ENCODE data around the gene IL5RA. TPM values are rescaled to one million over a fixed set of nuclear protein-coding genes. Genes with fewer than 3 reads are reported as not detected.

Gene IL5RA
- total RNA-seq, 2 donors from 2014 or later, result 1.8 TPM; not detected in 1

DNA sequence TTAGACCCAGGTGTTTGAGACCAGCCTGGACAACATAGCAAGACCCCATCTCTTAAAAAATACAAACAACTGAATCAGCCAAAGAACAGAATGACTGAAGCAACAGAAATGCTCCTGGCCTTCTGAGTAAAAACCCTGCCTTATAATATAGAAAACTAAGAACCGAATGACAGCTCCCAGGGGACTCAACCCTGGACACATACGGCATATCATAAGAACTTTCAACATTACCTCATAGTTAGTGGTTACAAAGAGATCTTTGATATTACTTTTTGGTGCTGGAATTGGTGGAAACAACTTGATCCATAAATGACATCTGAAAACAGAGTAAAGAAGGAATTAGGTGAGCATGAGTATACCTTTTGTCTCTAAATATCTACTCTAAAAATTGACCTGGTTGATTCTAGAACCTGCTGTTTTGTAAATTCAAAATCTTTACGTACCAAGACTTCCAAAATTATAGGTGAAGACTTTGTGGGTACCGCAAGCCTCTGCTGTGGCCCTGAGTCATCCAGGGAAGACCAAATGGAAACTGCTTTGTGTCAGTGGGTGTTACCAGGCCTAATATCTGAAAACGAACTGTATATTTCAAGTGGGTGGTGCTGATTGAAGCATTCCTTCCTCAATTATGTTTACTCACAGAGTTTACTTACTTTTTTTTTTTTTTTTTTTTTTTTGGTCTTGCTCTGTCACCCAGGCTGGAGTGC is 35.5 kb downstream of the IL5RA start:
- H3K27me3 ChIP-seq (replicated peaks; ENCODE audit: insufficient read depth), result no peaks in the 10 kb centered on the region
- H3K4me3 ChIP-seq, result no peak overlapping the region
- TF ChIP-seq, protein P1, sequence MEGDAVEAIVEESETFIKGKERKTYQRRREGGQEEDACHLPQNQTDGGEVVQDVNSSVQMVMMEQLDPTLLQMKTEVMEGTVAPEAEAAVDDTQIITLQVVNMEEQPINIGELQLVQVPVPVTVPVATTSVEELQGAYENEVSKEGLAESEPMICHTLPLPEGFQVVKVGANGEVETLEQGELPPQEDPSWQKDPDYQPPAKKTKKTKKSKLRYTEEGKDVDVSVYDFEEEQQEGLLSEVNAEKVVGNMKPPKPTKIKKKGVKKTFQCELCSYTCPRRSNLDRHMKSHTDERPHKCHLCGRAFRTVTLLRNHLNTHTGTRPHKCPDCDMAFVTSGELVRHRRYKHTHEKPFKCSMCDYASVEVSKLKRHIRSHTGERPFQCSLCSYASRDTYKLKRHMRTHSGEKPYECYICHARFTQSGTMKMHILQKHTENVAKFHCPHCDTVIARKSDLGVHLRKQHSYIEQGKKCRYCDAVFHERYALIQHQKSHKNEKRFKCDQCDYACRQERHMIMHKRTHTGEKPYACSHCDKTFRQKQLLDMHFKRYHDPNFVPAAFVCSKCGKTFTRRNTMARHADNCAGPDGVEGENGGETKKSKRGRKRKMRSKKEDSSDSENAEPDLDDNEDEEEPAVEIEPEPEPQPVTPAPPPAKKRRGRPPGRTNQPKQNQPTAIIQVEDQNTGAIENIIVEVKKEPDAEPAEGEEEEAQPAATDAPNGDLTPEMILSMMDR (IDR thresholded peaks at IDR 0.05), result no peak
- no peaks in the 10 kb centered on the region for H3K4me1 ChIP-seq (ENCODE audit: control insufficient read depth in 1 of 2, low read depth in 2 of 2)
- H3K36me3 ChIP-seq, result no peaks in the 10 kb centered on the region
- DNase-seq (ENCODE audit: low spot score) (no peak), ATAC-seq (ENCODE audit: insufficient number of reproducible peaks, low FRiP score, low read depth) (no peak)
- no peak overlapping the region for H3K27ac ChIP-seq
- no peaks in the 10 kb centered on the region for H3K9me3 ChIP-seq

DNA sequence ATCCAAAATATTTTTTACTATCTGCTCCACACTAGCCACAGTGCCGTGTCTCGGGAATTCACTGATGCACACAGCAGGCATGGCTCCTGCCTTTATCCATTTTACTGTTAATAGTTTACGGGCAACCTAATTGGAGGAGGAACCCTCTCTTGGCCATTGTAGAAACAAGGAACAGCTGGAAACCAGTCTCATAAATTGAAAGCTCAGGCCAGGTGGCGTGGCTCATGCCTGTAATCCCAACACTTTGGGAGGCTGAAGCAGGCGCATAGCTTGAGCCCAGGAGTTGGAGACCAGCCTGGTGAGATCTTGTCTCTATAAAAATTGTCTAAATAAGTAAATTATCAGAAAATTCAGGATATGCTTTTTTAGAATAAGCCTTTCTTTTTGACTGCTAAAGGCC is 39.0 kb downstream of the IL5RA start:
- no peak overlapping the region for H3K27ac ChIP-seq
- ATAC-seq (ENCODE audit: insufficient number of reproducible peaks, low FRiP score, low read depth), result no peak
- H3K27me3 ChIP-seq (replicated peaks; ENCODE audit: insufficient read depth), result no peaks in the 10 kb centered on the region
- H3K4me1 ChIP-seq (ENCODE audit: control insufficient read depth in 1 of 2, low read depth in 2 of 2), result no peaks in the 10 kb centered on the region
- TF ChIP-seq, protein P1 (IDR thresholded peaks at IDR 0.05), result no peak
- H3K4me3 ChIP-seq, result no peak overlapping the region
- no peak for DNase-seq (ENCODE audit: low spot score)
- no peaks in the 10 kb centered on the region for H3K9me3 ChIP-seq
- no peaks in the 10 kb centered on the region for H3K36me3 ChIP-seq

GRCh38 chr3:3069723-3070122 is 40.5 kb downstream of the IL5RA start:
- Histone ChIP-seq H3K4me1 (ENCODE audit: control insufficient read depth in 1 of 2, low read depth in 2 of 2) (no peaks in the 10 kb centered on the region), H3K4me3 (no peak overlapping the region), H3K9me3 (no peaks in the 10 kb centered on the region), H3K36me3 (no peaks in the 10 kb centered on the region), H3K27me3 (replicated peaks; ENCODE audit: insufficient read depth) (no peaks in the 10 kb centered on the region), H3K27ac (no peak overlapping the region)
- DNase-seq (ENCODE audit: low spot score) (no peak), ATAC-seq (ENCODE audit: insufficient number of reproducible peaks, low FRiP score, low read depth) (no peak)
- TF ChIP-seq, protein P1 (IDR thresholded peaks at IDR 0.05), result no peak

DNA sequence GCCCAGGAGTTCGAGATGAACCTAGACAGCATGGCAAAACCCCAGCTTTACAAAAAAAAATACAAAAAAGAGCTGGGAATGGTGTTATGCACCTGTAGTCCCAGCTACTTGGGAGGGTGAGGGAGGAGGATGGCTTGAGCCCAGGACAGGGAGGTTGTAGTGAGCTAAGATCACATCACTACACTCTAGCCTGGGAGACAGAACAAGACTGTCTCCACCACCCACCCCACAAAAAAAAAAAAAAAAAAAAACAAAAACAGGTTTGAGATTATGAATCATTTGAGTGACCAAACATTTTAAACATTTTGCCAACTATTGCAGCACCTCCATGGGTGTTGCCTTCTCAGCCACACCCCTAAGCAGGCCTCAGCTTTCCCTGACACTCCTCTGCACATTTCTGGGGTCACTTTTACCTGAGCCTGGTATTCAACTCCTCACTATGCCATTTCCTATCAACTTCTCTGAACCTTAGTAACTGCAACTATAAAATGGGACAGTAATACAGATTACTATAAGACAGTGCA is 41.8 kb downstream of the IL5RA start:
- no peak overlapping the region for H3K27ac ChIP-seq
- H3K9me3 ChIP-seq, result no peaks in the 10 kb centered on the region
- H3K4me1 ChIP-seq (ENCODE audit: control insufficient read depth in 1 of 2, low read depth in 2 of 2), result no peaks in the 10 kb centered on the region
- DNase-seq (ENCODE audit: low spot score) (no peak), ATAC-seq (ENCODE audit: insufficient number of reproducible peaks, low FRiP score, low read depth) (no peak)
- H3K36me3 ChIP-seq, result no peaks in the 10 kb centered on the region
- no peaks in the 10 kb centered on the region for H3K27me3 ChIP-seq (replicated peaks; ENCODE audit: insufficient read depth)
- no peak overlapping the region for H3K4me3 ChIP-seq
- TF ChIP-seq, protein P1 (IDR thresholded peaks at IDR 0.05), result no peak

GRCh38 chr3:3066910-3067309 is 43.3 kb downstream of the IL5RA start:
- ATAC-seq (ENCODE audit: insufficient number of reproducible peaks, low FRiP score, low read depth), result no peak
- no peak overlapping the region for H3K4me3 ChIP-seq

More at GRCh38 chr3:3066910-3067309, 43.3 kb downstream of the IL5RA start:
- no peaks in the 10 kb centered on the region for H3K36me3 ChIP-seq
- no peaks in the 10 kb centered on the region for H3K27me3 ChIP-seq (replicated peaks; ENCODE audit: insufficient read depth)
- DNase-seq (ENCODE audit: low spot score), result no peak
- H3K9me3 ChIP-seq, result no peaks in the 10 kb centered on the region
- no peaks in the 10 kb centered on the region for H3K4me1 ChIP-seq (ENCODE audit: control insufficient read depth in 1 of 2, low read depth in 2 of 2)
- TF ChIP-seq, protein P1 (IDR thresholded peaks at IDR 0.05), result no peak
- no peak overlapping the region for H3K27ac ChIP-seq
